Measurements from ENCODE around the gene NRXN3. TPM values are rescaled to one million over a fixed set of nuclear protein-coding genes. Genes with fewer than 3 reads are reported as not detected.

The NRXN3 gene
- total and polyA plus RNA-seq, 2 of the 4 experiments (the other 2 are of a cell fraction) = 4.8 to 25.1 TPM

DNA sequence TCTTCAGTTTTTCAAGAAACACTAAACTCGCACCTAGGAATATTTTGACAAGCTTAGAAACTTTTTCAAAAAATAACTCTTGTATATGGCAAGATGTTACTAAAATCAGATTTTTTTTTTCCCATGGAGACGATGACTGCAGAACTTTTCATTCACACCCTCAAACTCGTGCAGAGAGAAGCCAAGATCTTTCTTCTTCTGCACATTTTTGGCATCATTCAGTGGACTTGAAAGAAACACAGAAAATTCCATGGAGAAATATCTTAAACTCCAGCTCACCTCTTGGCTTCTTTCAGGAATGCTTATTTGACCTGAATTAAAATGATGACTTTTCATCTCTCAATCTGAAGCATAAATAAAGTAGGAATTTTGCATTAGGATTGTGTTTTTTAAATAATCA, 919.4 kb downstream of the NRXN3 start:
- Histone ChIP-seq H2BK120ac (ENCODE audit: low read depth, low read length) (no peak overlapping the region), H4K8ac (ENCODE audit: low read depth in 2 of 2, low read length in 2 of 2) (no peak overlapping the region), H2BK20ac (ENCODE audit: low read depth, low read length) (no peak overlapping the region), H4K20me1 (ENCODE audit: insufficient read depth, low read length) (no peaks in the 10 kb centered on the region), H3K9me1 (ENCODE audit: insufficient read depth, low read length) (no peaks in the 10 kb centered on the region), H3K4me3 (ENCODE audit: insufficient read depth, low read depth, low read length) (no peak overlapping the region), H3K9ac (ENCODE audit: low read depth, low read length) (no peak overlapping the region), H3K23ac (ENCODE audit: low read depth, low read length) (no peak overlapping the region), H3K9me3 (ENCODE audit: control insufficient read depth, insufficient read depth, low read length) (no peaks in the 10 kb centered on the region), H2AK9ac (replicated peaks; ENCODE audit: low read depth, low read length, poor library complexity) (no peak overlapping the region), H3K18ac (ENCODE audit: low read depth, low read length) (no peak overlapping the region), H3K4me2 (ENCODE audit: low read depth, low read length) (no peak overlapping the region), H3K4ac (ENCODE audit: low read depth, low read length) (no peak overlapping the region), H3K14ac (replicated peaks; ENCODE audit: low read depth, low read length) (no peak overlapping the region), H4K91ac (ENCODE audit: insufficient read depth, low read depth, low read length) (no peak overlapping the region), H3K27ac (ENCODE audit: insufficient read depth, low read length) (no peak overlapping the region), H2BK15ac (ENCODE audit: low read depth, low read length) (no peak overlapping the region), H3K56ac (ENCODE audit: extremely low read depth, insufficient read depth, low read length) (no peak overlapping the region), H2AK5ac (ENCODE audit: low read depth, low read length) (no peak overlapping the region), H2BK5ac (ENCODE audit: low read depth, low read length, poor library complexity, severe bottlenecking) (no peak overlapping the region), H3K36me3 (ENCODE audit: control insufficient read depth, insufficient read depth, low read length) (no peaks in the 10 kb centered on the region), H3K79me1 (ENCODE audit: low read depth in 1 of 2, low read length in 2 of 2) (no peaks in the 10 kb centered on the region), H4K5ac (ENCODE audit: low read depth, low read length) (no peak overlapping the region), H3K27me3 (ENCODE audit: control insufficient read depth, insufficient read depth, low read length) (peaks cover 6% of the 10 kb centered on the region), H3K4me1 (ENCODE audit: control insufficient read depth, insufficient read depth, low read length) (no peaks in the 10 kb centered on the region), H2AFZ (replicated peaks; ENCODE audit: low read length, poor library complexity) (no peak overlapping the region)
- in situ Hi-C loops (cut with MboI; ENCODE audit: low sequenced_read_pairs) (no loop called here), dilution Hi-C loops (cut with HindIII; ENCODE audit: low sequenced_read_pairs, unreplicated experiment) (no loop called here), intact Hi-C loops (cut with micrococcal nuclease) (no loop called here)
- no CpG with 5 or more reads among the region's 3 CpGs for WGBS, 2 experiments (ENCODE audit: extremely low coverage in 2 of 2, insufficient read length in 1 of 2)
- TF ChIP-seq MAZ (IDR thresholded peaks at IDR 0.05; ENCODE audit: borderline replicate concordance, low read depth, low read length) = no peak
- TF ChIP-seq, protein P1, sequence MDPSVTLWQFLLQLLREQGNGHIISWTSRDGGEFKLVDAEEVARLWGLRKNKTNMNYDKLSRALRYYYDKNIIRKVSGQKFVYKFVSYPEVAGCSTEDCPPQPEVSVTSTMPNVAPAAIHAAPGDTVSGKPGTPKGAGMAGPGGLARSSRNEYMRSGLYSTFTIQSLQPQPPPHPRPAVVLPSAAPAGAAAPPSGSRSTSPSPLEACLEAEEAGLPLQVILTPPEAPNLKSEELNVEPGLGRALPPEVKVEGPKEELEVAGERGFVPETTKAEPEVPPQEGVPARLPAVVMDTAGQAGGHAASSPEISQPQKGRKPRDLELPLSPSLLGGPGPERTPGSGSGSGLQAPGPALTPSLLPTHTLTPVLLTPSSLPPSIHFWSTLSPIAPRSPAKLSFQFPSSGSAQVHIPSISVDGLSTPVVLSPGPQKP (IDR thresholded peaks at IDR 0.05; ENCODE audit: borderline replicate concordance, low read depth, low read length) = no peak
- TF ChIP-seq NFE2L2 (IDR thresholded peaks at IDR 0.05; ENCODE audit: low read depth, low read length) = no peak
- no peak for TF ChIP-seq RFX5 (IDR thresholded peaks at IDR 0.05; ENCODE audit: low read depth, low read length)
- TF ChIP-seq RCOR1 (IDR thresholded peaks at IDR 0.05; ENCODE audit: insufficient replicate concordance, low read length) = no peak
- TF ChIP-seq SMC3 (IDR thresholded peaks at IDR 0.05; ENCODE audit: low read depth, low read length) = no peak
- no TSS peak for BruUV-seq (replicated peaks)
- DNase-seq = no peak
- no peak for ATAC-seq (ENCODE audit: low read depth)
- ChIA-PET CTCF (interaction anchor here (0.6 kb wide), 2 partner anchors 188 to 475 kb away, joined by 3 to 4 read pairs; no protein-coding TSS in a partner anchor), POLR2A (ENCODE audit: unreplicated experiment) (no interaction called here)

Data from IMR-90 (cell line).